M059J (cell line): ENCODE results near the gene ZSCAN30. TPM values are rescaled to one million over a fixed set of nuclear protein-coding genes. Genes with fewer than 3 reads are reported as not detected.

Experiments used
- DNase-seq: peaks from one replicate; pipeline ENCODE4 v3.0.0-alpha.2; 2012; ENCODE audit warnings: low read depth
- total RNA-seq: library from RNA; depleted of rRNA; stranded (reverse); fragments of >200 nt; shearing (Covaris generic); gene quantifications from 2 replicates; pipeline ENCODE4 v1.2.3, GENCODE V29; 2014; rRNA removed

Gene ZSCAN30
- total RNA-seq, result 13.2 and 18.9 TPM in 2 replicates

DNA sequence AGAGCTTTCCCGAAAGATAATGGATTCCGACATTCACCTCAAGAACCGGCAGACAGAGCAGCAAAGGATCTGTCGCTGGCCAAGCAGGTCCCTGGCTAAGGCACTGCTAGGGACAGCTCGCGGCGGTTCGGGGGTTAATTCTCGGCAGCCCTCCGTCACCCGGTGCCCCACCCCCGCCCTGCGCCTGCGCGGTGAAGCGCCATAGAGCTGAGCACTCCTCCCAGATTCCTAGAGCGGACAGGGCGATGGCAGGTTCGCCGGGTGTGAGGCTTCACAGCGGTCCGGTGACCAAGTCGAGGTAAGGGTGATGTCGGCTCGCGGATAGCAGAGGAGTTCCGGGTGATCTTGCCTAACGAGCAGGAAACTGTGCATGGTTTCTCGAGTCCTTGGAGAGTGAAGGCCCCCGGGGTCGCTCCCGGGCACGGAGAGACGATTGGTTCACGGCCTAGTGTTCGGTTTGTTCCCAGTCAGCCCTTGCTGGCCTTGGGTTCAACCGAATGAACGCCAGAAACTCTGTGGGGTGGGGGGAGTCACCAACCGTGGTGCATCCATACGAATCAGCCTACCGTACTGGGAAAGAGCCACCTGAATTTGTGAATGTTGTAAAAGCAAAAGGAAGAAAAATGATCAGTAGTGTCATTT lies at the start of gene ZSCAN30:
Gene ZSCAN30, minus strand, starts transcription at position 136 of the 642 bp plus-strand sequence. CDS start 25,877 bp downstream, outside the sequence.
- peak; percentile 92 for DNase-seq

- DNase-seq, result no peak
These were observed 47.3 kb upstream of the ZSCAN30 start for GRCh38 chr18:35337286-35337685.

- no peak for DNase-seq
These were observed 45.8 kb upstream of the ZSCAN30 start for GRCh38 chr18:35335866-35336265.

DNA sequence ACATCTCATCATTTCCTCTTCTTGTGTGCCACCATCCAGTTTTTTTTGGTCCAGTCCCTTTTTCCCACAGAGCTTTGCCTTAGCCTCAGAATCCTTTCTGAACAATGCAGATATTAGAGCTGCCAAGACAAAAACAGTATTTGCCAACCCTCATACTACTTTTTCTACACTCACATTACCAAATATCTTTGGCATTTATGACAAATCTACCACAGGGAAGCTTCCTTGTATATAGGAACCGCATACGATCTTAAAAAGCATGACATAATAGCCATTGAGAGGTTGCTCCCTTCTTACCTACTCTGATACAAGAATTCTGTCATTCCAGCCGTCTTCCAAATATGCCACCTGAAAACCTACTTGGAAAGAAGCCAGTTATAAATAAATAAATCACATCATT lies 44.8 kb upstream of the ZSCAN30 start:
- DNase-seq, result peak; percentile 26

- DNase-seq, result no peak
These were observed 44.2 kb upstream of the ZSCAN30 start for GRCh38 chr18:35334212-35334611.

DNA sequence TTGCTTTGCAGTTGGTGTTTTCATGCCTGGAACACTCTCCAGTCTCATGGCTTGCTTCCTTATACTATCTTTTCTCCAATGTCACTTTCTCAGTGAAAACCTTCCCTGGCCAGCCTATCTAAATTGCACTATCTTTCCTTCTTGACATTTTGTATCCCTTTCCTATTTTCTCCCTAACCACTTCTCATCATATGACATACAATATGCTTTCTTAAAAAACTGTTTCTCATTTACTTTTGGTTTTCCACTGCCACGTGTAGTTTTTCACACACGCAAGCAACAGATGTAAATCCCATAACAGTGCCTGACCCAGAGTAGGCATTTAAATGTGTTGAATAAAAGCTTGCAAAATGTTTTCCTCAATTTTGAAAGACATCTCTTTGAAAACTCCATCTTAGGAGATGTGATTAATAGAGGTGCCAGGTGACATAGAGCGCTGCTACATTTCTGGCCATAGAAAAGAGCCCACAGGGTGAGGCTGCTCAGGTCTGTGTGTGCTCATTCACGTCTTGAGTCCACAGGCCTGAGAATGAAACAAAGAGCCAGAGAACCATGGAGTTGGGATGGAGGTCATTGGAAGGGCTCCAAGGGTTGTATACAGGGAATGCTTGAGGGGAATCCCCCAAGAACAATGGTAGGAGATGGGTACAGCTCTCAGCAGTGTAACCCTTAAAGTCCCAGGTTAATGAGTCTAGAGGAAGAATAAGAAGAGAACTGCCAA lies 41.5 kb upstream of the ZSCAN30 start:
- no peak for DNase-seq

GRCh38 chr18:35328868-35329267 lies 38.8 kb upstream of the ZSCAN30 start:
- no peak for DNase-seq

GRCh38 chr18:35326695-35327387 lies 36.8 kb upstream of the ZSCAN30 start:
- no peak for DNase-seq

- DNase-seq, result no peak
These were observed 35.1 kb upstream of the ZSCAN30 start for GRCh38 chr18:35324926-35325655.

DNA sequence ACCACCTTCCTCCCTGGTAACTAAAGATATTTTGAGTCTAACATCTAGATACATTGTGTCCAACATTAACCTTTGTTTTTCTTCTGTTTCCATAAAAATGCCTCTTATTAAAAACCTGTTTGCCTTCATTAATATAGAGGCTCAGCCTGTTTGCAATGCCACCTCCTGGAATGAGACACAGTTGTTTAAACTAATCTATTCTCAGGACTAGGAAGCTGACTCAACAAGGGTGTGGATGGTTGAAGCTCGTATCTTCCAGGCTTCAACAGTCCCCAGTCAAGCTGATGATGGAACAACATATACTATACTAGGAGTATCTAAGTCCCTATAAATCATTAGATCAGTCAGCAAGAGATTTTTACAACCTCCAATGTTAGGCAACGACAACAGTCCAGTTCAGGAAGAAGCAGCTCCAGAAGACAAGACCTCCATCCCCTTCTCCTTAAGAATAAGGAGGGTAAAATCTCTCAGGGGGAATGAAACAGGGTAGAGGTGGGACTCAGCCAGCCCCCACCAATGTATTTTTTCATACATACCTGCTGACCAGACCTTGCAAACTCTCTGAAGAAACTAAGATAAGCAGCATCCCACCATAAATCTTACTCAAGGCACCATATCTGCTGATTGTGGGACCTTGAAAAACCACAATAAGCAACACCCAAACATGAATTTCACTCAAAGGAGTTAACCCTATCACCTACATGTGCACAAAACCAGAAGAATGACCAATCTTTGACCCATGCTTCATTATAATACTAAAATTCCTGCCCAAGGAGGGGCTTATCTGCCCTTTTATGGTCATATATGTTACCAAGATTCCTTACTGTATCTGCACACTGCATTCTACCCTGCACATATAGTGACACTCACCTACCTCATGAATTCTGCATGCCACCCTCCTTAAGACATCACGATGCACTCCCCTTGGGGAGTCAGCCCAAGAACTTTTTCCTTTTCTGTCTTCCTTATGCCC lies 32.7 kb upstream of the ZSCAN30 start:
- DNase-seq, result no peak

GRCh38 chr18:35311496-35311895 lies 21.5 kb upstream of the ZSCAN30 start:
- DNase-seq, result peak; percentile 77

DNA sequence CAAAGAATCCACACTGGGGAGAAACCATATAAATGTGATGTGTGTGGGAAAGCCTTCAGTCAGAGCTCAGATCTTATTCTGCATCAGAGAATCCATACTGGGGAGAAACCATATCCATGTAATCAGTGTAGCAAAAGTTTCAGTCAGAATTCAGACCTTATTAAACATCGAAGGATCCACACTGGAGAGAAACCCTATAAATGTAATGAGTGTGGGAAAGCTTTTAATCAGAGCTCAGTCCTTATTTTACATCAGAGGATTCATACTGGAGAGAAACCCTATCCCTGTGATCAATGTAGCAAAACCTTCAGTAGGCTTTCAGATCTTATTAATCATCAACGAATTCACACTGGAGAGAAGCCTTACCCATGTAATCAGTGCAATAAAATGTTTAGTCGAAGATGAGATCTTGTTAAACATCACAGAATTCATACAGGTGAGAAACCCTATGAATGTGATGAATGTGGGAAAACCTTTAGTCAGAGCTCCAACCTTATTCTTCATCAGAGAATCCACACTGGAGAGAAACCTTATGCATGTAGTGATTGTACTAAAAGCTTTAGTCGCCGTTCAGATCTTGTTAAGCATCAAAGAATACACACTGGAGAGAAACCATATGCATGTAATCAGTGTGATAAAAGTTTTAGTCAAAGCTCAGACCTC lies 16.7 kb upstream of the ZSCAN30 start:
- DNase-seq, result no peak

GRCh38 chr18:35303610-35304009 lies 13.6 kb upstream of the ZSCAN30 start:
- DNase-seq, result no peak

DNA sequence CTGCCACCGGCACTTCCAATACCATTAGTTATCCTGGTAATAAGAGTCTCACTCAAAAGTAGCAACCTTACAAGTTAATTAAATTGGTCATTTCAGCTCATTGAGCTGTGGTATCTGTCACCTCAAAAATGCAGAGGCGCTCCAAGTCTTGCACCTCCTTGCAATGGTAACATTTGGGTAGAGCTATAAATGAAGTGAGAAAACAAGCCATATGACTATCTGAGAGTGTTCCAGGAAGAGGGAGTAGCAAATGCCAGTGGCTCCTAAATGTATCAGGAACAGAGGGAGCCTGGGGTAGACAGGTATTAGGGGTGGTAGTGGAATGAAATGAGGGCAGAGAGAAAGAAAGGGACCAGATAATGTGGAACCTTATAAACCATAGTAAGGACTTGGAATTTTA lies 6.0 kb upstream of the ZSCAN30 start:
- DNase-seq, result no peak

DNA sequence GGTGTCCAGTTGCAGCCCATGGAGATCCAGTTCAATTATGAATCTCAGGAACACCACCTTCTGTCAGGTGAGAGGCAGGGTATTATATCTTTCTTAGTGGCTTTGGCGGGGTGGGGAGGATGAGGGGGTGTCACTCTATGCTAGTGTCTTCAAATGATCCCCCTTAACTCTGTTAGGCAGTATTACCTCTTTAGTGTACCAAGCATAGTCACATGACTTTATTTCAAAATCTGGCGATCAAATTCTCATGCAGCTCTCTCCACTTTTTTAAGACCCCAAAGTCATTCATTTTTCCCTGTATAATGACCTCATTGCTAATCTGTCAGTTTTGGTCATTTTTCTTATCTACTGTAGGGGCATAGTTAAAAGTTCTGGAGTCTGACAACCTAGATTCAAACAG lies 1.1 kb upstream of the ZSCAN30 start:
- no peak for DNase-seq

- DNase-seq, result no peak
These were observed 319 bp downstream of the ZSCAN30 start for GRCh38 chr18:35289727-35290093.

DNA sequence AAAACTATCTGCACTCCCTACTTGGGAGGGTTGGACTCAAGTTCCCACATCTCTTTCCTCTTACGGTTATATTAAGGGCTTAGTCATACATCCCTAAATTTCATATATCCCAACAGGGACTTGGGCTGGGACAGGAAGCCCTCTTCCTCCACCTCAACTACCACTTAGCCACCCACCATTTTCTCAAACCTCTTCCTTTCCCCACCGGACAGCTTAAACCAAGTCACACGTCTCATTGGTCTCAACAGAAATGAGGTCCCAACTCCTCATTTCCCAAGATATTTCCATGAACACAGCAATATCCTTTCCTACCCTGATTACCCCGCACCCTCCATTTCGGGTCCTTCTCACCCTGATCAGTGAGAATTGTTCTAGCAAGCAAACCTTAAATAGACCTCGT lies 736 bp downstream of the ZSCAN30 start:
- DNase-seq, result peak; percentile 27

DNA sequence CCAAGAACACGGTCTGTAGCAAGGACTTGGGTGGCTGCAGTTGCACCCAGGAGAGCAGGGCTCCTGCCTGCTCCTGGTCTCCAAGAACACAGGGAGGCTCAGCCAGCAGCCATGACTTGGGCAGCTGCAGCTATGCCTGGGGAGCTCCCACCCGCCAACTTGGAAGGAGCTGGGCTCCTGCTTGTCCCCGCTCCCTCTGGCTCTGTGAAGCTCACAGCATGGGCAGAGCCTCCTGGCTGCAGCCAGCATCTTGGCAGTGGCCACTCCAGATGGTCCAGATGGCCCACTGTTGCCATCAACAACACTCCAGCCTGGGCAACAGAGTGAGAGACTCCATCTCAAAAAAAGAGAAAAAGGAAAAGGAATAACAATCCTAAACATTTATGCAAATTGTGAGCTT lies 5.2 kb downstream of the ZSCAN30 start:
- no peak for DNase-seq

DNA sequence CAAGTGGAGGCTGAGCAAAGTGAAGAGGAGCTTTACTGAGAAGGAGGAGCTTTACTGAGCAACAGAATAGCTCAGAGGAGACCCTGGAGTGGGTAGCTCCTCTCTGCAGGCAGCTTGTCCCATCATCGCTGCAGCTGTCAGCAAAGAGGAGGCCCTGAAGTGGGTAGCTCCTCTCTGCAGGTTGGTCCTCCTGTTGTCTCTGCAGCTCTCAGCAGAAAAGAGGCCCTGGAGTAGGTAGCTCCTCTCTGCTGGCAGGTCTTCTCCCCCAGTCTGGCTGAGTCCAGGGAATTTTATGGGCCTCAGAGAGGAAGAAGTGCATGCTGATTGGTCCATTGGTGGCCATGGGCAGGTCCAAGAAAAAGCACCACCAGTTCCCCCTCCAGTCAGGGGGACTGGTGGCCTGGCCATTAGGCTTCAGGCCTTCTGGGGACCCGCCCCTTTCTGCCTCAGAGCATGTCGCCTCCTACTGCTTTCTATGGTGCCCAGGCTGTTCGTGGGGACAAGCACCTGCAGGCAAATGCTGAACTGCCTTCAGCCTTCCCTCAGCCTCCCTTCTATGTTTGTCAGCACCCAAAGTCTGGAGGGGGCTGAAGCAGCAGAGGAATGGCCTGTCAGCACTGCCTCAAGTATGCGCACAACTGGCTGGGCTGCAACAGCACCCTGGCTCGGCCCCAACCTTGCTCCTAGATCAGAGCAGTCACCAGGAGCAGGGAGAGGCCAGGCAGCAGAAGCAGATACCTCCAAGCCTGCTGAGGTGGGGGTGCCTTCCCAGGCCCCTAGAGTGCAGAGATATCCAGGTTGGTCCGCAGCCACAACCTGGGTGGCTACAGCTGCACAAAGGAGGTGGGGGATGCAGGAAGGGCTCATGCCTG lies 5.9 kb downstream of the ZSCAN30 start:
- no peak for DNase-seq
